WTC11 (cell line): ENCODE data around the gene TYRO3.

Experiments used
- AR ChIP-seq: fragments of 250-450 bp; sonication (Bioruptor Pico); IDR thresholded peaks from 2 replicates; pipeline ENCODE4 v1.9.0; 2021; ENCODE audit warnings: mild to moderate bottlenecking
- CBFB ChIP-seq: sonication (generic); formaldehyde crosslinking; IDR thresholded peaks from 2 replicates; pipeline ENCODE4 v1.8.1; 2022; ENCODE audit warnings: mild to moderate bottlenecking, low read depth, missing genetic modification reagents
- CDX4 ChIP-seq: fragments of 250-450 bp; sonication (Bioruptor Pico); IDR thresholded peaks from 2 replicates; pipeline ENCODE4 v1.9.0; 2021; ENCODE audit warnings: moderate library complexity, mild to moderate bottlenecking, inconsistent platforms, borderline replicate concordance
- CREM ChIP-seq: sonication (generic); formaldehyde crosslinking; IDR thresholded peaks from 2 replicates; pipeline ENCODE4 v1.8.1; 2022; ENCODE audit warnings: mild to moderate bottlenecking, missing genetic modification reagents, moderate library complexity
- FOXK1 ChIP-seq: sonication (generic); formaldehyde crosslinking; IDR thresholded peaks from 2 replicates; pipeline ENCODE4 v1.8.0; 2022; ENCODE audit warnings: mild to moderate bottlenecking, moderate library complexity, missing genetic modification reagents
- IRF1 ChIP-seq: sonication (generic); formaldehyde crosslinking; IDR thresholded peaks from 2 replicates; pipeline ENCODE4 v1.8.0; 2023; ENCODE audit warnings: missing genetic modification reagents
- ZNF317 ChIP-seq: sonication (generic); formaldehyde crosslinking; IDR thresholded peaks from 2 replicates; pipeline ENCODE4 v1.8.1; 2023; ENCODE audit warnings: low read depth, mild to moderate bottlenecking, moderate library complexity, missing genetic modification reagents, borderline replicate concordance
- TF ChIP-seq, protein P1 (sequence below): fragments of 200-600 bp; IDR thresholded peaks from 2 replicates; pipeline ENCODE4 v1.8.0; 2022; ENCODE audit warnings: antibody characterized with exemption
- TF ChIP-seq, protein P2 (sequence below): sonication (generic); formaldehyde crosslinking; IDR thresholded peaks from 2 replicates; pipeline ENCODE4 v1.8.0; 2023; ENCODE audit warnings: mild to moderate bottlenecking, missing genetic modification reagents
- TF ChIP-seq, protein P3 (sequence below): sonication (generic); formaldehyde crosslinking; IDR thresholded peaks from 2 replicates; pipeline ENCODE4 v1.8.0; 2022; ENCODE audit warnings: mild to moderate bottlenecking, missing genetic modification reagents
- TF ChIP-seq, protein P4 (sequence below): sonication (generic); formaldehyde crosslinking; IDR thresholded peaks from 2 replicates; pipeline ENCODE4 v1.8.1; 2022; ENCODE audit warnings: low read depth, missing genetic modification reagents, borderline replicate concordance
- TF ChIP-seq, protein P5 (sequence below): sonication (generic); formaldehyde crosslinking; conservative IDR thresholded peaks from 2 replicates; pipeline ENCODE4 v1.8.1; 2023; ENCODE audit warnings: mild to moderate bottlenecking, low read depth, missing genetic modification reagents, moderate library complexity

GRCh38 chr15:41573396-41573795 lies 14.4 kb downstream of the TYRO3 start:
- TF ChIP-seq, protein P1, sequence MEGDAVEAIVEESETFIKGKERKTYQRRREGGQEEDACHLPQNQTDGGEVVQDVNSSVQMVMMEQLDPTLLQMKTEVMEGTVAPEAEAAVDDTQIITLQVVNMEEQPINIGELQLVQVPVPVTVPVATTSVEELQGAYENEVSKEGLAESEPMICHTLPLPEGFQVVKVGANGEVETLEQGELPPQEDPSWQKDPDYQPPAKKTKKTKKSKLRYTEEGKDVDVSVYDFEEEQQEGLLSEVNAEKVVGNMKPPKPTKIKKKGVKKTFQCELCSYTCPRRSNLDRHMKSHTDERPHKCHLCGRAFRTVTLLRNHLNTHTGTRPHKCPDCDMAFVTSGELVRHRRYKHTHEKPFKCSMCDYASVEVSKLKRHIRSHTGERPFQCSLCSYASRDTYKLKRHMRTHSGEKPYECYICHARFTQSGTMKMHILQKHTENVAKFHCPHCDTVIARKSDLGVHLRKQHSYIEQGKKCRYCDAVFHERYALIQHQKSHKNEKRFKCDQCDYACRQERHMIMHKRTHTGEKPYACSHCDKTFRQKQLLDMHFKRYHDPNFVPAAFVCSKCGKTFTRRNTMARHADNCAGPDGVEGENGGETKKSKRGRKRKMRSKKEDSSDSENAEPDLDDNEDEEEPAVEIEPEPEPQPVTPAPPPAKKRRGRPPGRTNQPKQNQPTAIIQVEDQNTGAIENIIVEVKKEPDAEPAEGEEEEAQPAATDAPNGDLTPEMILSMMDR, result no peak
- TF ChIP-seq, protein P2, sequence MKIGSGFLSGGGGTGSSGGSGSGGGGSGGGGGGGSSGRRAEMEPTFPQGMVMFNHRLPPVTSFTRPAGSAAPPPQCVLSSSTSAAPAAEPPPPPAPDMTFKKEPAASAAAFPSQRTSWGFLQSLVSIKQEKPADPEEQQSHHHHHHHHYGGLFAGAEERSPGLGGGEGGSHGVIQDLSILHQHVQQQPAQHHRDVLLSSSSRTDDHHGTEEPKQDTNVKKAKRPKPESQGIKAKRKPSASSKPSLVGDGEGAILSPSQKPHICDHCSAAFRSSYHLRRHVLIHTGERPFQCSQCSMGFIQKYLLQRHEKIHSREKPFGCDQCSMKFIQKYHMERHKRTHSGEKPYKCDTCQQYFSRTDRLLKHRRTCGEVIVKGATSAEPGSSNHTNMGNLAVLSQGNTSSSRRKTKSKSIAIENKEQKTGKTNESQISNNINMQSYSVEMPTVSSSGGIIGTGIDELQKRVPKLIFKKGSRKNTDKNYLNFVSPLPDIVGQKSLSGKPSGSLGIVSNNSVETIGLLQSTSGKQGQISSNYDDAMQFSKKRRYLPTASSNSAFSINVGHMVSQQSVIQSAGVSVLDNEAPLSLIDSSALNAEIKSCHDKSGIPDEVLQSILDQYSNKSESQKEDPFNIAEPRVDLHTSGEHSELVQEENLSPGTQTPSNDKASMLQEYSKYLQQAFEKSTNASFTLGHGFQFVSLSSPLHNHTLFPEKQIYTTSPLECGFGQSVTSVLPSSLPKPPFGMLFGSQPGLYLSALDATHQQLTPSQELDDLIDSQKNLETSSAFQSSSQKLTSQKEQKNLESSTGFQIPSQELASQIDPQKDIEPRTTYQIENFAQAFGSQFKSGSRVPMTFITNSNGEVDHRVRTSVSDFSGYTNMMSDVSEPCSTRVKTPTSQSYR (CRISPR knock-in tag), result no peak
- TF ChIP-seq ZNF317 (no peak), AR (CRISPR knock-in tag) (no peak), CREM (CRISPR knock-in tag) (no peak), CDX4 (CRISPR knock-in tag) (no peak), FOXK1 (CRISPR knock-in tag) (no peak), IRF1 (CRISPR knock-in tag) (no peak), CBFB (CRISPR knock-in tag) (no peak)
- TF ChIP-seq, protein P3, sequence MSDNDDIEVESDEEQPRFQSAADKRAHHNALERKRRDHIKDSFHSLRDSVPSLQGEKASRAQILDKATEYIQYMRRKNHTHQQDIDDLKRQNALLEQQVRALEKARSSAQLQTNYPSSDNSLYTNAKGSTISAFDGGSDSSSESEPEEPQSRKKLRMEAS (CRISPR knock-in tag), result no peak
- TF ChIP-seq, protein P4, sequence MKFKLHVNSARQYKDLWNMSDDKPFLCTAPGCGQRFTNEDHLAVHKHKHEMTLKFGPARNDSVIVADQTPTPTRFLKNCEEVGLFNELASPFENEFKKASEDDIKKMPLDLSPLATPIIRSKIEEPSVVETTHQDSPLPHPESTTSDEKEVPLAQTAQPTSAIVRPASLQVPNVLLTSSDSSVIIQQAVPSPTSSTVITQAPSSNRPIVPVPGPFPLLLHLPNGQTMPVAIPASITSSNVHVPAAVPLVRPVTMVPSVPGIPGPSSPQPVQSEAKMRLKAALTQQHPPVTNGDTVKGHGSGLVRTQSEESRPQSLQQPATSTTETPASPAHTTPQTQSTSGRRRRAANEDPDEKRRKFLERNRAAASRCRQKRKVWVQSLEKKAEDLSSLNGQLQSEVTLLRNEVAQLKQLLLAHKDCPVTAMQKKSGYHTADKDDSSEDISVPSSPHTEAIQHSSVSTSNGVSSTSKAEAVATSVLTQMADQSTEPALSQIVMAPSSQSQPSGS (CRISPR knock-in tag), result no peak
- TF ChIP-seq, protein P5, sequence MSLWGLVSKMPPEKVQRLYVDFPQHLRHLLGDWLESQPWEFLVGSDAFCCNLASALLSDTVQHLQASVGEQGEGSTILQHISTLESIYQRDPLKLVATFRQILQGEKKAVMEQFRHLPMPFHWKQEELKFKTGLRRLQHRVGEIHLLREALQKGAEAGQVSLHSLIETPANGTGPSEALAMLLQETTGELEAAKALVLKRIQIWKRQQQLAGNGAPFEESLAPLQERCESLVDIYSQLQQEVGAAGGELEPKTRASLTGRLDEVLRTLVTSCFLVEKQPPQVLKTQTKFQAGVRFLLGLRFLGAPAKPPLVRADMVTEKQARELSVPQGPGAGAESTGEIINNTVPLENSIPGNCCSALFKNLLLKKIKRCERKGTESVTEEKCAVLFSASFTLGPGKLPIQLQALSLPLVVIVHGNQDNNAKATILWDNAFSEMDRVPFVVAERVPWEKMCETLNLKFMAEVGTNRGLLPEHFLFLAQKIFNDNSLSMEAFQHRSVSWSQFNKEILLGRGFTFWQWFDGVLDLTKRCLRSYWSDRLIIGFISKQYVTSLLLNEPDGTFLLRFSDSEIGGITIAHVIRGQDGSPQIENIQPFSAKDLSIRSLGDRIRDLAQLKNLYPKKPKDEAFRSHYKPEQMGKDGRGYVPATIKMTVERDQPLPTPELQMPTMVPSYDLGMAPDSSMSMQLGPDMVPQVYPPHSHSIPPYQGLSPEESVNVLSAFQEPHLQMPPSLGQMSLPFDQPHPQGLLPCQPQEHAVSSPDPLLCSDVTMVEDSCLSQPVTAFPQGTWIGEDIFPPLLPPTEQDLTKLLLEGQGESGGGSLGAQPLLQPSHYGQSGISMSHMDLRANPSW (CRISPR knock-in tag), result no peak
